HG03135 (cell line): Measurements from ENCODE around the gene MRPL20.
"Not testable (repeated sequence)": the region's sequence is repeated elsewhere in the genome, so short reads cannot be mapped to it uniquely, and the experiment has no call there.

Experiments used
- ATAC-seq: cut with Tn5 transposase; IDR thresholded peaks from one replicate; pipeline ENCODE4 v1.9.1; 2021; ENCODE audit warnings: mild to moderate bottlenecking, moderate library complexity; ENCODE audit not compliant: unreplicated experiment

MRPL20 gene

GRCh38 chr1:1427106-1427819 lies 20.2 kb upstream of the MRPL20 start:
- no peak for ATAC-seq

GRCh38 chr1:1426496-1427105 lies 19.5 kb upstream of the MRPL20 start:
- ATAC-seq = no peak

- ATAC-seq = no peak
Measured at GRCh38 chr1:1425753-1426495, 18.8 kb upstream of the MRPL20 start.

GRCh38 chr1:1425426-1425752 lies 18.3 kb upstream of the MRPL20 start:
- ATAC-seq = no peak

- ATAC-seq = no peak
Measured at GRCh38 chr1:1424707-1425106, 17.6 kb upstream of the MRPL20 start.

- no peak for ATAC-seq
Measured at GRCh38 chr1:1423245-1423597, 16.1 kb upstream of the MRPL20 start.

GRCh38 chr1:1422465-1423244 lies 15.6 kb upstream of the MRPL20 start:
- ATAC-seq = no peak

GRCh38 chr1:1421907-1422464 lies 14.9 kb upstream of the MRPL20 start:
- no peak for ATAC-seq

GRCh38 chr1:1421147-1421906 lies 14.2 kb upstream of the MRPL20 start, which contains the start of gene ANKRD65:
ANKRD65 (minus strand) TSS chr1:1421276; CDS start chr1:1421005, 271 bp downstream.
- ATAC-seq = no peak

GRCh38 chr1:1420654-1421141 lies 13.6 kb upstream of the MRPL20 start:
- ATAC-seq = no peak

GRCh38 chr1:1419813-1420653 lies 12.9 kb upstream of the MRPL20 start:
- ATAC-seq = no peak

- ATAC-seq = no peak
Measured at GRCh38 chr1:1419363-1419812, 12.3 kb upstream of the MRPL20 start.

GRCh38 chr1:1418464-1419362 lies 11.6 kb upstream of the MRPL20 start:
- no peak for ATAC-seq

- ATAC-seq = not testable (repeated sequence)
Measured at GRCh38 chr1:1417825-1418463, 10.9 kb upstream of the MRPL20 start.

GRCh38 chr1:1417396-1417795 lies 10.3 kb upstream of the MRPL20 start:
- ATAC-seq = not testable (repeated sequence)

GRCh38 chr1:1415751-1416150 lies 8.7 kb upstream of the MRPL20 start:
- ATAC-seq = no peak

- ATAC-seq = not testable (repeated sequence)
Measured at GRCh38 chr1:1412311-1412902, 5.3 kb upstream of the MRPL20 start.
